ENCODE measurements around the gene PREP. TPM values are rescaled to one million over a fixed set of nuclear protein-coding genes. Genes with fewer than 3 reads are reported as not detected.
"Not testable (repeated sequence)": the region's sequence is repeated elsewhere in the genome, so short reads cannot be mapped to it uniquely, and the experiment has no call there.

The PREP gene
- total RNA-seq, 1 donor from 2014 or later, result 46.3 TPM

DNA sequence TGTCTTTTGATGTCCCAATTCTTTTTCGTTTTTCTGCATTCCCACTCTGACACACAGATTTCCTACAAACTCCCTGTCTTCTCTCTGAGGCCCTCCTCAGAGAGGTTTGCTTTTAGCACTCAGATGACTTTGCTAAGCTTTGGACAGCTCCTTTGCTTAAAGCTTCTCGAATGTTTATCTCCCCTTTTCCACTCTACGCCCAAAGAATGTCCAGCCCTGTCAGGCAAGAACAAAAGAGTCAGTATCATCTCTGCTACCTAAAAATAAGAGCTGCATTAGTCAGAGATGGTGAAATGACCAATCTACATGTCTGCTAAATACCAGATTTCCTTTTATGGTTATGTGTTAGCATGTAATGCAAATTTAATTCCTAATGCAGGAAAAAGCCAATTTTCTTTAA, 56.8 kb downstream of the PREP start:
- intact Hi-C loops (cut with micrococcal nuclease), result no loop called here

DNA sequence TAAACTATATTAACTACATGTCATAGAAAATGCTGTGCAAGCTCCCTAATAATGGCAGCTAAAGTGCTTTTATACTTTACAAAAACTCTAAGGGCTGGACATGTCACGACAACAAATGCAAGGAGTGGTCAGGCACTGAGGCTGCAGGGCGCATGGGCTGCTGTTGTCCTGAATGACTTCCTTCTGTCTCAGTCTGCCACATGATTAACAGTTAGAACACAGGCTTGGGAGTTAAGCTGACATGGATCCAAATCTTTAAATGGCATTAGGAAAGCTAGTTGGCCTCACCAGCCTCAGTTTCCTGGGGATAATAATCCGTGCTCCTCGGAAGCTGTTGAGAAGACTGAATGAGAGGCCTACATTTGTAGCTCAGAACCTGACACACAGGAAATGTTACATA, 57.4 kb downstream of the PREP start:
- intact Hi-C loops (cut with micrococcal nuclease), result no loop called here

DNA sequence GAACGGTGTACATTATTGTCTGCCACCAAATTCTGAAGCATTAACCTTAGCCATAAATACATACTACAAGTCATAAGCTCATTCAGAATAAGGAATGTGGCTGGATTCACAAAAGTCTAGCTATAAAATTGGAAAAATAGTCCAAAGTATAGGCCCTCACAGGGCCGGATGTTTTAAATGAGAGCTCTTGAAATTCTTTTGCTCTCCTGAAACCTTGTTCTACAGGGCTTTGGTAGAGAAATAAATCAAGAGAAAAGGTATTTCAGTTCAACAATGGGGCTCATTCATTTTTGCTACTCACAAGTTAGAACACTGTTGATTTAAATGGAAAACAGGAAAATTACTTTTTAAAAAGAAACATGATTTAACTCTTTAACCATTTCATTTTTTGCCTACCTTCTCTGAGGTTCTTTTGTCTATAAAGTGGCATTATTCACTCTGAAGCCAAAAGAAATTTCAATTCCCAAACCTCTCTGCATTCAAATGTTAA, 58.0 kb downstream of the PREP start:
- intact Hi-C loops (cut with micrococcal nuclease), result no loop called here

DNA sequence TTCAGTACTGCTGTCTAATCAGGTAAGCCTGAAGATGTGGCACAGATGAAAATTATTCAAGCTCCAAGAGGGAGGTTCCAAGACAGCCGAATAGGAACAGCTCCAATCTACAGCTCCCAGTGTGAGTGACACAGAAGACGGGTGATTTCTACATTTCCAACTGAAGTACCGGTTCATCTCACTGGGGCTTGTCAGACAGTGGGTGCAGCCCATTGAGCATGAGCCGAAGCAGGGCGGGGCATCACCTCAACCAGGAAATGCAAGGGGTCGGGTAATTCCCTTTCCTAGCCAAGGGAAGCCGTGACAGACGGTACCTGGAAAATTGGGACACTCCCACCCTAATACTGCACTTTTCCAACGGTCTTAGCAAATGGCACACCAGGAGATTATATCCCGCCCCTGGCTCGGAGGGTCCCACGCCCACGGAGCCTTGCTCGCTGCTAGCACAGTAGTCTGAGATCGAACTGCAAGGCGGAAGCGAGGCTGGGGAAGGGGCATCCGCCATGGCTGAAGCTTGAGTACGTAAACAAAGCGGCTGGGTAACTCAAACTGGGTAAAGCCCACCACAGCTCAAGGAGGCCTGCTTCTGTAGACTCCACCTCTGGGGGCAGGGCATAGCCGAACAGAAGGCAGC, 64.4 kb downstream of the PREP start:
- intact Hi-C loops (cut with micrococcal nuclease), result not testable (repeated sequence)

DNA sequence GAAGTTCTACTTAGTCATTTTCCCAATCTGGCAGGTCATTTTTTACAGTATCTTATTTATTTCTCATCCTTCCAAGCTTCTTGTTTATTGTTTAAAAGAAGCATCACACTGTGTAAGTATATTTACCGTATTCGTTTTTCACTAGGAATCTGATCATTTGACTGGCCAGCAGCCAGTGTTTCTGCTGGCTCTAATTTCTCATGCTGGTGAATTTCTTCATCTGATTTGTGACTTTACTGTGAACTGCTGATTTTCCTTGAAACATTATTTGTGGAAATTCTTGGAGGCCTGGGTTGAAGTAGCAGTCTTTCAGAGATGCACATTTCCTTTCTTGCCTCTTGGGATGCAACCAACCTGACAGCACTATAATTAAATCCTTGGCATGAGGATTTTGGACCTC, 65.9 kb downstream of the PREP start:
- intact Hi-C loops (cut with micrococcal nuclease), result no loop called here

DNA sequence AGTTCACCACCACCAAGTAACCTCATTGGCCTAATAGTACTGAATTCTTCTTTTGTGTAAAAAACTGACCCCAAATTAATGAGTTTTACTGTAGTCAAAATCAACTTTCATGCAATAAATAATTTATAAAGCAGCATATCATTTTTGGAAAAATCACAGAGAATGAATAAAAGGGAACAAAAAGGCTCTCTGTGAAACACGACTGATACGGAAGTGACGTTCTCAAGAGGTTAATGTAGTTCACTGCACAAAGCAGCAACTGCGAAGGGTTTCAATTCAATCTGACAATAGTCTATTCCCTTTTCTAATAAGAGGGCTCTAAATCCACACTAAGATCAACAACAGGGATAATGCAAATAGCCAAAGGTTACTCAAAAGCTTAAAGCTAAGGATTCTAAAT, 70.3 kb downstream of the PREP start:
- intact Hi-C loops (cut with micrococcal nuclease), result no loop called here

DNA sequence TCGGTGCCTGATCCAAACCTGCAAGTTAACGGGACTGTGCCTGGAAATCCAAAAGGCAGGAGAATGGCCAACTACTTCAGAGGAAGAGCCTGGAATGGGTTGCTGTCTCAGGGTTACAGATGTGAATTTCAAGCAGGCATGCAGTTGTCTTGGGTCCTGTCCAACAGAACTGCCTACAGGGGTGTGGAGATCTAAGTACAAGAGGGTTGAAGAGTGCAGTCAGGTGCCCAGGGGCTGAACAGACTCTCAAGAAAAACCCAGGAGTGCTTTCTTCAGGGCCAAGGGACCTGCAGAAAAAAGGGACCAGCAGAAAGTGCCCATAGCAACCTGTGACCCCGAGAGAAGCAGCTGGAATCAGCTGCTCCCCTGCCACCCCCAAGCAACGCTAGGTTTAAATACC, 71.0 kb downstream of the PREP start:
- intact Hi-C loops (cut with micrococcal nuclease), result no loop called here

DNA sequence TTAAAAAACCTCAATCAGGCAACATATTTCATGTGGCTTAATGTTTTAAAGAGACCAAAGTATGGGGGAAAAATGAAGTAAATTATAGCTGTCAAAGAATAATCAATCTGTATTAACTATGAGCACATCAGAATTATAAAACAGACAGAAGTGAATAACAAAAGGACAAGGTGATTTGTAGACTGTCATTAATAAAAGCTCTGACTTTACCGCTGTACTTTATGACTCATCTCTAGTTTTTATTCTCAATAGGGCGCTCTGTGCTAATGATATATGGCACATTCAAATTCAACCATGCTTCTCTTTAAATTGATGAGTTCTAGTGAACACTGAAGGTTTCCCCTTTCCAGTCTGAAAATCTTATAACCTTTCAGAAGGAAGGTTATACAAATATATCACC, 72.0 kb downstream of the PREP start:
- intact Hi-C loops (cut with micrococcal nuclease), result no loop called here

DNA sequence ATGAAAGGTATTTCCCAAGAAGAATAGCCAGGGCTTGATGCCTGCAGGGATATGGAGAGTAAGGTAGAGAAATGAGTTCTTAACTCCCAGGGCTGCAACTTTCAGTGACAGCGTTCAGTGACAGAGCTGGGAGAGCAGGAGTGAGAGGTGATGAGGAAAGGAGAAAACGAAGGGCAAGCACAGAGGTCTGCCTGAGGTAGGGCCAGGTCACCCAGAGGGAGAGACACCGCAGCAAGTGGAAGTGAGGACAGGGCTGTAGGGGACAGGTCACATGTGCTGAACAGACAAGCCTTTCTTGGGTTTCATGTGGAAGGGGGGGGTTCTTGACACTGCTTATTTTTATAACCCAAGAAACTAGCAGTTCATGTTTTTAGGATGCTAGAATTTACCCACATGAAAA, 72.5 kb downstream of the PREP start:
- intact Hi-C loops (cut with micrococcal nuclease), result no loop called here

DNA sequence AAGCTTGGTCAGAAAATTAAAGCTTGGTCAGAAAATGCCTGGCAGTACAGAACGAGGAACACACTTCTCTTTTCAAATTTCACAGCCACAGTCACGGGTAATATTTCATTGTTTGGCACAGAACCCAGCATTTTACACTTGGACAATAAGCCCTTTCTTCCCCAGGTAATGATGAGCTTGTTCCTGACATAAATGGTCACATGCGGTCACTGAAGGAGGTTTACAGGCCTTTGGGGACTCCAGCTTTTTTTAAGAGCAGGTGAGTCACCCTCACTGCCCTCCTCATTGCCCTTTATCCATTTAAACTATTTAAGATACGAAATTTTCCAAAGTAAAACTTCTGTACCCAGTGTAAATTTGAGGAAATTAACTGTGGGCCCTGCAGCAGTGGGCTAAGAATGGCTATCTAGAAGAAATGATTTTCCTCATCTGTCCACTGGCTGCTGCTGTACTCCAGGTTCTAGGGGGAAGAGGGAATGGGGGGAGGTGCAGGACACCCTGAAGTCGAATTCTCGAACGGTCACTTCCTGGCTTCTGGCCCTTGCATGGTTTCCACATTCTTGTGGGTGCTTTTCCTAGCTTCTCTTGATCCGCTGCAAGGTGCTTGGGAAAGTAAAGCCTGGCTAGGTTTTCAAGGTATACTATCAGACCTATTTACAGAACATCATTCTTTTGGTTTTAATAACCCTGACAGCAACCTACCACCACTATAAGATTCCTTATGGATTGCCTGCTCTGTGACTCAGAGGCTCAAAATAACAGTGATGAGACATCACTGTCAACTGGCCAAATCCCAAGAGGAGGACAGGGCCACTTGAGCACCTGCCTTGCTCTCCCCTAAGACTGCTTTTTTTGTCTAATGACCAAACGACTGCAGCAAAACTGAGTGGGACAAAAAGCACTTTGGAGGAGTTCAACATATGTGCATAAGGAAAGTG, 75.8 kb downstream of the PREP start:
- intact Hi-C loops (cut with micrococcal nuclease), result no loop called here

DNA sequence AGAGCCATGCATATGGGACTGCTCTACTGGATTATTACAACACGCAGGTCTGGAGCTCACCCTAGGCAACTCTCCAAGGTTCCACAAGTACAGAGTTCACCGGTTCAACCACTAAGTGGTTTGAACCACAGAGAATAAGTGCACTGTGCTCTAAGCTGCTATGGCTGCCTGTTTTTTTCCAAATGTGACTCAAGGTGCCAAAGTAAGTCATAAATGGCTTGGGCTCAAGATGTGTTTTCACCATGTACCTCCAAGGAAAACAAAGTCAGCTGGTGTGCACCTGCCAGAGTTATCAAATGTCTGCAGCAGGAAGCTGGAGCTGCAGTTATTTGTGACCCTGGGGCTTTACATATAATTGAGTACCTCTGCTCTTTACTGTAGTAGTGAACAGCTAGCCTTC, 76.7 kb downstream of the PREP start:
- intact Hi-C loops (cut with micrococcal nuclease), result no loop called here

DNA sequence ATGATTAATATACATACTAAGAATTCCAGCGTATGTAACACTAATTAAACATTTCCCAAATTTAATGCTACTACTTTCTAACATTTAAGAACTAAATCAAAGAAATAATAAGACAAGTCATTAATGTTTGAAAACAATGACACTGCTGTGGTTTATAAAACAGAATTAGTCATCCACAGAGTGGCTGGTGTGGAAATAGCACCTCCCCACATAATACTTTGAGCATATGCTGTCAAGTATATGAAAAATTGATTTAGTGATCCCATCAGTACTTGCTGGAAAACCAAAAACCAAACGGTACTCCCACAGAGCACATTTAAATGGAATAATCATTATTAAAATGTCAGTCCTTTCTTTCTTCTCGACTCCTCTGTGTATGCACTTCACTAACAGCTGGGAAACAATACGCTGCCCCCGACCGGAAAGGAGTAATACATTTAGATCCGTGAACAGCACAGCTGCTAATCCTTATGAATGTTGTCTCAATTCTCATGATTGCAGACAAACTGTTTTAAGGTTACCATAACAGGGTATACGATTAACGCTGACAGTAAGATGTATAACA, 78.4 kb downstream of the PREP start:
- intact Hi-C loops (cut with micrococcal nuclease), result no loop called here

DNA sequence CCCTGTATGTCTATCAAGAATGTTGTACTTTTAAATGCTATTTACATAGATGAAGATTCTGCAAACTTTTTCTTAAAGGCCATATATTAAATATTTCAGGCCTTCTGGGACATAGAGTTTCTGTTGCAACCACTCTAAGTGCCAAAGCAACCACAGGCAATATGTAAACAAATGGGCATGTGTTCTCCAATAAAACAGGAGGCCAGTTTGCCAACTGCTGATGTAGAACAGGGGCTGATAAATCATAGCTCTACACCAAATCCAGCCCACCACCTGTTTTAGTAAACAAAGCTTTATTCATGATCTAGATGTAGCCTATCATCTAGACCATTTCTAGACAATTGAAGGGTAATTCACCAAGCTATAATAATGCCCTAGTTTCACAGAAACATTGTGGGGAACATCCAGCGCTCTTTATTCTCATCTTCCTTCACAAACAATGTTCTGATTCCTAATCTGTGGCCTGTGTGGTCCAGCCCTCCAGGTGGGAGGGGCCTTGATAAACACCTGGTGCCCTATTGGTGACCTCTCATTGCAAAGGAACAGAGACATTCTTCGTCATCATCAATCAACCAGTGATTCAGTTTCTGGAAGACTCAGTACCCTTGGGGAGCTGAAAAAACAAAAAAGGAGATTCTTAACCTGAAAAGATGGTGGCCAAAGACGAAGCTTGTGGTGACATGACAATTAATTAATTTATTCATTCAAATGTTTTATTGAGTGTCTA, 80.2 kb downstream of the PREP start:
- intact Hi-C loops (cut with micrococcal nuclease), result no loop called here

DNA sequence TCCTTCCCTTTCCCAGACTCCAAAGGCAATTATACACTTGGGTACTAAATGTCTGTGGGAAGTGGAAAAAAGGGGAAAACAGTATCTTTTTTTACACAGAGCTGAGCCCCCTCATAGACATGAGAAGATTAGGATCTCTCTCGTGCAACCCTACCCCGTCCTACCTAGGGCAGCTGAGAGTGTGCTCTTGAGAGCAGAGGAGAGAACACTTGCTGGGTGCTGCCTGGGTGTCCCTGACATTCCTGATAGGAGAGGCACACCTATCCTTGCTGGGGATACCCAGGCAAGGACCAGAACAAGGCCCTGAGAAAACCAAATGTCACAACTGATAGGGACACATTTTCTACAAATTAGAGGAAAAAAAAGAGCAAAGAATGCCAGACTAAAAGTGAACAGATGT, 81.2 kb downstream of the PREP start:
- intact Hi-C loops (cut with micrococcal nuclease), result no loop called here

DNA sequence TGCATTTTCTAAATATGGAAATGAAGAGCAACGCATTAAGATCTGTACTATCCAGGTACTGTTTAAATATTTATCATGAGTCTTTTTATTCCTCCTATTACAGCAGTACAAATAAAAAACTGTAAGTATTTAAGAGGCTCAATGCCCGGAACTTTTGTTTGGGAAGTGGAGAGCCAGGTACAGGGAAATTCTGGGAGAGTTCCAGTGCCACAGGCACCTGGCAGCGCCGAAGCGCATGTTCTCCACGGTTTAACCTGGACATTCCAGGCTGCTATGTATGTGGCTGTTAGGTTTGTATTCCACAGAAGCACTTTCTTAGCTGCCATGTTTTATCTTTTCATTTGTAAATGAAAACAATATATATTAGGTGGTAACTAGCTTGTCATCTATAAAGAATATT, 81.7 kb downstream of the PREP start:
- intact Hi-C loops (cut with micrococcal nuclease), result no loop called here

DNA sequence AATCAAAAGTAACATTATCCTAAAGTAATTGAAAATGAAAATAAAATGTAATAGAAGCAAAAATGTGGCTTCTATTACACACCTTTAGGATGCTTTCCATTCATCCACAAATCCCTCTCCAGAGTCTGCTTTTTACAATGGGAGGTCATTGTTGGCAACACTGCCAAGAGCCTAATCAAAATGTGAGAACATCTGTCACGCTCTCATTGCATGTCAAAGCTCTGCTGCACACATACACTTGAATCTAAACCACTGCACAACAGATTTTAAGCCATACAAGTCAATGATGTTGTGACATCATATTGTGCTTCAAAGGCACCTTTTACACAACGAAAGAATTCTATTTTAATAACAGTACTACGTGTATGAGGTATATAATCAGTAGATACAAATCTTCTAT, 82.1 kb downstream of the PREP start:
- intact Hi-C loops (cut with micrococcal nuclease), result no loop called here

DNA sequence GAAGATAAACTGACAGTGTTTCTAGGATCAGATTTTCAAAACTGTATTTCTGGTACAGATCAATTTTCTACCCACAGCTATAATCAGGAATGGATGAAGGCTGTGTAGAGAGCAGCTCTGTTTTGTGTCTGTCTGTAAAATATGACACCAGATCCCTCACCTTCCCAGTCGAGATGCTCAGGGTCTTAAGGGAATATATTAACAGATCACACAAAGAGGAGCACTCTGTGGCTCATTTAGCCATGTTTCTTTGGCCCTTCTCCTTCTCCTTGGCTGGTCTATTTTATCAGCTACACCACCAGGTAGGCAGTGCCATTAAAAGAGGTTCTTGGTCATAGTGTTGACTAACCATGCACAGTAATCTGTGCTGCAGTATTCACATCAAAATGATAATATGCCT, 82.6 kb downstream of the PREP start:
- intact Hi-C loops (cut with micrococcal nuclease), result no loop called here

DNA sequence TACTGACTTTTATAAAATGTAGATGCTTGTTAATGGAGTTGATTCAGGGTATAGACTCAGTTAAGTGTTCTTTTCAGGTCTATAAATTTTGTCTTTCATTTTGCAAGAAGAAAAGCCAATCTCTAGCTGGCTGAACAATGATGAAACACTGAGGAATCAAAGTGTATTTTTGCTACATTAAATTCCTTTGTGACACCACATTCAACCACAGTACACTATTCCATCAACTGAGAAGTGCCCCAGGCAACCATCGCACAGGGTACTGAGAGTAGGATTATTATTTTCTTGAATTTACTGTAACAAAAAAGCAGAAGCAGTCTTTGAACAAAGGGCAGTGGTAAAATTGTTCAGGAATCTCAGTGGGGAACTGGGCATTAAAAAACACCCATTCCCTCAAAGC, 83.6 kb downstream of the PREP start:
- intact Hi-C loops (cut with micrococcal nuclease), result loop anchor here (5.0 kb wide), 1 partner anchor 83 kb away; the partner anchor contains the start of gene PREP

DNA sequence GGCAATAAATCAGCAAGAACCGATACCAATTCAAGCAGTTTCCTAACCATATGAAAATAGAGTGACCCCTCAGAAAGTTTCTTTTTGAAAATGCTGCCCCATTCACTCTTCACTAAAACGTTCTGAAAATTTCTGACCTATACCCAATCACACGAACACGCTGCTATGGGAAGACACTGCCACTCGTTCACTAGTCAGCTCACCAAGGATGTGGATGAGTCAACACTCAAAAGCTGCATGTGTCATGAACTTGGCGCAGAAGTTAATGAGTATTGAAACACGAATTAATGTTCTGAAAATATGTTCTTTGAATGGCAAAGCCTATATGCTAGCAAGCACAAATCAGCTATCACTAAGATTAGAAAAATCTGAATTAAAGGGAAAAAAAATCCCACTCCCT, 84.2 kb downstream of the PREP start:
- intact Hi-C loops (cut with micrococcal nuclease), result loop anchor here (5.0 kb wide), 1 partner anchor 84 kb away; the partner anchor contains the start of gene PREP

DNA sequence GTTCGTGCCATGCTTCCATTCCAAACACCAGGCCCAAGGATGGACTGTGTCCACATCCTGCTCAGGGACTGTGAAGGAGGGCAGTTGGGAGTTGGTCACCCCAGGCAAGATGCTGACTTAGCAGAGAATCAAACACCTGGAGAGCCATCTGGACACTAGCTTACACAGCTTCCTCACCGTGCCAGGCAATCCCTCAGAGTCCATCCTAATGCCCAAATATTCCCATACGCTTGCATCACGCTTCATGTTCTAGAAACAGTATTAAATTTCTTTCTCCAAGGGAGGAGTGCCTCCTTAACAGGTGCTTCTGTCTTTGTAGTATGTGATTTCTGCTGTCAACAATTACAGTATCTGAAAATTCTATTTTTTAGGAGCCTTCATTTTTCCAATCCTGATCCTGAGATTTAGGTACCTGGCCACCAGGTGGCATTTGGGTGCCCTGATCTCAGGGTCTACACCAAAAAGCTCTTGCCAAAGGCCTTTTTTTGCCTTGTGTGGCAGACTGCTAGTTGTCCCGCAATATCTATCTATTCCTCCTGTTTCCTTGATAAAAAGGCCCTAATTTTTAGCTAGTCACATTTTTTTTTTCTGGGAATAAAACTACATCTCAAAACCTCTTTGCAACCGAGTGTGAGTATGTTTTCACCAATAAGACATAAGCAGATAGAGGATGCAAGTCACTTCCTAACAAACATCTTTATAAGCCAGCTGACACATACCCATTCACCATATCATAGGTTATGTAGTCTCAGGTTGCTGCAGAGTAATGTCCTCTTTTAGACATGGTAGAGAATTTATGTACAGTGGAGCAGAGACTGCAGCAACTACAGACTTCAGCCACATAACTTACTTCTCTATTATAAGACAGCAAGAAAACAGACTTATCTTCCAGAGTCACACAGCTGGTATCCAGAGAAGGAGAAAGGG, 85.0 kb downstream of the PREP start:
- intact Hi-C loops (cut with micrococcal nuclease), result loop anchor here (5.0 kb wide), 1 partner anchor 84 kb away; the partner anchor contains the start of gene PREP

Measured in T-helper 2 cell treated with Interferon-gamma antibody and Interleukin-4, amounts not matched to agents 100 ng/mL and 5 ng/mL, for 36 hours (primary cell).